GM13977 (cell line): ENCODE results near the gene PPARGC1A.

ENCODE experiments used
- DNase-seq: peaks from one replicate; pipeline ENCODE4 v3.0.0; 2012; ENCODE audit warnings: low spot score
- CTCF ChIP-seq: IDR thresholded peaks from 2 replicates; pipeline ENCODE4 v1.5.1; 2012; ENCODE audit warnings: mild to moderate bottlenecking, control low read depth; ENCODE audit not compliant: insufficient read depth; ENCODE audit errors: extremely low read depth, missing control alignments
- in situ Hi-C: fragments of 300-500 bp; cut with MboI; formaldehyde crosslinking; loops from one replicate; pipeline ENCODE4 v1.12.0; 2022; ENCODE audit warnings: low sequenced_read_pairs, low pct_unique_long_range_greater_than_20kb, mixed read lengths, inconsistent platforms; ENCODE audit not compliant: unreplicated experiment

The PPARGC1A gene, protein sequence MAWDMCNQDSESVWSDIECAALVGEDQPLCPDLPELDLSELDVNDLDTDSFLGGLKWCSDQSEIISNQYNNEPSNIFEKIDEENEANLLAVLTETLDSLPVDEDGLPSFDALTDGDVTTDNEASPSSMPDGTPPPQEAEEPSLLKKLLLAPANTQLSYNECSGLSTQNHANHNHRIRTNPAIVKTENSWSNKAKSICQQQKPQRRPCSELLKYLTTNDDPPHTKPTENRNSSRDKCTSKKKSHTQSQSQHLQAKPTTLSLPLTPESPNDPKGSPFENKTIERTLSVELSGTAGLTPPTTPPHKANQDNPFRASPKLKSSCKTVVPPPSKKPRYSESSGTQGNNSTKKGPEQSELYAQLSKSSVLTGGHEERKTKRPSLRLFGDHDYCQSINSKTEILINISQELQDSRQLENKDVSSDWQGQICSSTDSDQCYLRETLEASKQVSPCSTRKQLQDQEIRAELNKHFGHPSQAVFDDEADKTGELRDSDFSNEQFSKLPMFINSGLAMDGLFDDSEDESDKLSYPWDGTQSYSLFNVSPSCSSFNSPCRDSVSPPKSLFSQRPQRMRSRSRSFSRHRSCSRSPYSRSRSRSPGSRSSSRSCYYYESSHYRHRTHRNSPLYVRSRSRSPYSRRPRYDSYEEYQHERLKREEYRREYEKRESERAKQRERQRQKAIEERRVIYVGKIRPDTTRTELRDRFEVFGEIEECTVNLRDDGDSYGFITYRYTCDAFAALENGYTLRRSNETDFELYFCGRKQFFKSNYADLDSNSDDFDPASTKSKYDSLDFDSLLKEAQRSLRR

DNA sequence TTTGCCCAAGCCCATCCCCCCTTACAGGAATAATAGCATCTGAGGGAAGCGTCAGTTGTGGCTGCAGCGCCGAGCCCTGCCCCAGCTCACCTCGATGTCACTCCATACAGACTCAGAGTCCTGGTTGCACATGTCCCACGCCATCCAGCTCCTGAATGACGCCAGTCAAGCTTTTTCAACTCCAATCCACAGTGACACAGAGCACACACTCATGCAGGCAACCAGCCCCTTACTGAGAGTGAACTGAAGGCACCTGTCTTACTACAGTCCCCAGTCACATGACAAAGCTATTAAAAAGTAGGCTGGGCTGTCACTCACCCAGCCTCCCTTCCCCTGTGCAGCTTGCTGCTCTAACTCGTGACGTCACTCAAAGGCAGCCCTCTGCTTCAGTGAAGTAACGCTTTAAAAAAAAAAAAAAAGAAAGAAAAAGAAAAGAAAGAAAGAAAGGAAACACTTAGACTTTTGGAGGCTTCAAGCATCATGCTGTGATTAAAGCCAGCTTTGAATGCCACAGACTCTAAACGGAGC, at the start of gene PPARGC1A:
PPARGC1A (minus strand) TSS at position 234 of the 528 bp plus-strand sequence; CDS start at position 144, 90 bp downstream.
- in situ Hi-C loops = no loop called here
- DNase-seq = no peak
- no peak for TF ChIP-seq CTCF

DNA sequence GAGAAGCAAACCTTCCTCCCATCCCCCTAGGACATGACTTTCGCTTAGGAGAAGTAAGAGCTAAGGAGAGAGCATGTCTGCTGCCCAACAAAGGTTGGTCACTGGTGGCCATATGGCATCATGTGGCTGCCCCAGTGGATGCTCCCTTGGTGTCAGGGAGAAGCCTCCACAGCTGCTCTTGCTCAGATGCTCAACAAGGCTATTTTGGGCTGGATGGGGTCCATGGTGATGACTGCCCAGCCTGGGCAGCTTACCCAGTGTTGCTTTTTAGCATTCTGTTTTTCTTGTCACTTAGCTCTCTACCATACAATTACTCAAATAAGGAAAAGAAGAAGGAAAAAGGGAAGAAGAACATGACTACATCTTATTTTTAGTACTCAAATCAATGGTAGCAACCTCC, 48.9 kb upstream of the PPARGC1A start:
- TF ChIP-seq CTCF = no peak
- DNase-seq = no peak
- in situ Hi-C loops = no loop called here

- no peak for TF ChIP-seq CTCF
- in situ Hi-C loops = no loop called here
- DNase-seq = no peak
Measured at GRCh38 chr4:23937173-23937572, 47.3 kb upstream of the PPARGC1A start.

- DNase-seq = no peak
- no peak for TF ChIP-seq CTCF
- in situ Hi-C loops = no loop called here
Measured at GRCh38 chr4:23934915-23935314, 45.1 kb upstream of the PPARGC1A start.

- no peak for TF ChIP-seq CTCF
- in situ Hi-C loops = no loop called here
- no peak for DNase-seq
Measured at GRCh38 chr4:23934223-23934622, 44.4 kb upstream of the PPARGC1A start.

- no peak for TF ChIP-seq CTCF
- in situ Hi-C loops = no loop called here
- no peak for DNase-seq
Measured at GRCh38 chr4:23932901-23933308, 43.1 kb upstream of the PPARGC1A start.
